Naive thymus-derived CD8-positive, alpha-beta T cell (primary cell): Measurements from ENCODE around the gene PLEKHF1. TPM values are rescaled to one million over a fixed set of nuclear protein-coding genes. Genes with fewer than 3 reads are reported as not detected.
"Not testable (repeated sequence)": the region's sequence is repeated elsewhere in the genome, so short reads cannot be mapped to it uniquely, and the experiment has no call there.

ENCODE experiments used
- ATAC-seq, 2 donors: fragments of 150-1000 bp; cut with Tn5 transposase in 1 of 2; sonication (Bioruptor Pico), chemical (Tn5 transposase) in 1 of 2; 1 replicate in 1 of 2; 2 replicates in 1 of 2; pipeline ENCODE4 v1.10.0; 2021; ENCODE audit warnings: mild to moderate bottlenecking in 2 of 2, moderate library complexity in 2 of 2
- POLR2A ChIA-PET: fragments of 350-600 bp; sonication (Branson Sonifier 250); formaldehyde crosslinking; loops from one replicate; lab custom pipeline; 2021; ENCODE audit warnings: antibody characterized with exemption; lab: Charles Lee
- DNase-seq, 10 donors: peaks; one replicate each; pipeline versions ENCODE4 v3.0.0 to v3.0.0-alpha.2; 2020 to 2022
- H3K27ac Mint-ChIP-seq, 10 donors: one replicate each; pipeline ENCODE4 v1.8.0; 2020 to 2022; ENCODE audit warnings: mild to moderate bottlenecking in 10 of 10, mixed read lengths in 10 of 10, moderate library complexity in 4 of 10, inconsistent platforms in 1 of 10
- H3K27me3 Mint-ChIP-seq, 5 donors: one replicate each; pipeline ENCODE4 v1.8.0; 2021 to 2022; ENCODE audit warnings: mixed read lengths in 5 of 5
- H3K36me3 Mint-ChIP-seq, 3 donors: one replicate each; pipeline ENCODE4 v1.8.0; 2020 to 2022; ENCODE audit warnings: mixed read lengths in 3 of 3, mild to moderate bottlenecking in 2 of 3, inconsistent platforms in 1 of 3
- H3K4me1 Mint-ChIP-seq, 4 donors: one replicate each; pipeline ENCODE4 v1.8.0; 2021 to 2022; ENCODE audit warnings: mixed read lengths in 4 of 4
- H3K4me3 Mint-ChIP-seq, 10 donors: one replicate each; pipeline ENCODE4 v1.8.0; 2020 to 2022; ENCODE audit warnings: mild to moderate bottlenecking in 10 of 10, mixed read lengths in 10 of 10, moderate library complexity in 6 of 10, inconsistent platforms in 1 of 10
- H3K9me3 Mint-ChIP-seq, 9 donors: one replicate each; pipeline ENCODE4 v1.8.0; 2020 to 2022; ENCODE audit warnings: mixed read lengths in 9 of 9, mild to moderate bottlenecking in 3 of 9, inconsistent platforms in 1 of 9, moderate library complexity in 1 of 9
- polyA plus RNA-seq, 3 donors: library from polyadenylated mRNA; unstranded; fragments of 300-500 nt; fragmentation: Illumina TruSeq; gene quantifications; one replicate each; pipeline ENCODE4 v1.2.3, GENCODE V29; 2021
- total RNA-seq, 8 experiments: library from RNA in 2 of 8; stranded (reverse) in 2 of 8; gene quantifications; one replicate each; pipeline ENCODE4 v1.2.3 and lab custom pipeline; 2021 to 2026

The PLEKHF1 gene
- total and polyA plus RNA-seq, 5 experiments from 2014 or later = 3.8 to 19.8 (median 18.0) TPM

- H3K27ac Mint-ChIP-seq = peak overlapping the region; percentile 89 to 99 (median 96)
- H3K27me3 Mint-ChIP-seq = no peaks in the 10 kb centered on the region
- ATAC-seq (no peak), DNase-seq (no peak)
- no peaks in the 10 kb centered on the region for H3K9me3 Mint-ChIP-seq
- peak overlapping the region; percentile 87 to 94 (median 92) for H3K4me3 Mint-ChIP-seq
- peaks cover 0 to 8% (median 0%) of the 10 kb centered on the region in 3 donors for H3K36me3 Mint-ChIP-seq
- POLR2A ChIA-PET = interaction anchor here (1.5 to 10.5 kb wide), 6 partner anchors 13 to 58 kb away, joined by 3 to 154 read pairs (median 56); partner anchors contain the start of genes C19orf12 and POP4
- peaks cover 33 to 77% (median 71%) of the 10 kb centered on the region in 4 donors for H3K4me1 Mint-ChIP-seq
Measured at GRCh38 chr19:29667387-29667783, 2.1 kb downstream of the PLEKHF1 start.

DNA sequence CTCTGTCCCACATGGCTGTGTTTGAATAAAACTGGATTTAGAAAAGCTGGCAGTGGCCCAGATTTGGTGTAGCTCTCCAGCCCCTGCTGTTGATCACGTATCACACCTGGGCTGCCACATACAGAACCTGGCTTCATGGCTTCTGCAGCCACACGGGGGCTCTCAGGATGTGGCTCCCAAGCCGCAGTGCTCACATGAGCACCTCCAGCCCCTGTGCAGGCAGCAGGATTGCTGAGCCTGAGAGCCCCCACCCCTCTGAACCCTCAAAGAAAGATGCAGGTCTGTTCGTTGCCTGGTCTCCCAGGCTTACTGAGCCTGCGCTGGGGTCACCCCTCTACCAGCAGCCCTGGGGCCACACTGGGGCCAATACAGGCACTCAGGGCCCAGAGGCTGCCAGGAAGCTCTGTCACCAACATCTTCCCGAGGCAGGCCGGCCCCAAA is 2.7 kb downstream of the PLEKHF1 start:
- Mint-ChIP-seq H3K4me3 (peak overlapping the region; percentile 87 to 94 (median 92)), H3K4me1 (peaks cover 37 to 80% (median 74%) of the 10 kb centered on the region in 4 donors), H3K9me3 (no peaks in the 10 kb centered on the region), H3K36me3 (peaks cover 0 to 8% (median 0%) of the 10 kb centered on the region in 3 donors), H3K27me3 (no peaks in the 10 kb centered on the region), H3K27ac (peak overlapping the region; percentile 89 to 99 (median 96))
- peak in 9 of 10 donors; percentile 52 to 83 (median 67) for DNase-seq
- ATAC-seq = peak; percentile 53 to 58
- POLR2A ChIA-PET = interaction anchor here (0.5 to 10.5 kb wide), 9 partner anchors 11 to 58 kb away, joined by 3 to 154 read pairs (median 8); partner anchors contain the start of genes C19orf12 and POP4

DNA sequence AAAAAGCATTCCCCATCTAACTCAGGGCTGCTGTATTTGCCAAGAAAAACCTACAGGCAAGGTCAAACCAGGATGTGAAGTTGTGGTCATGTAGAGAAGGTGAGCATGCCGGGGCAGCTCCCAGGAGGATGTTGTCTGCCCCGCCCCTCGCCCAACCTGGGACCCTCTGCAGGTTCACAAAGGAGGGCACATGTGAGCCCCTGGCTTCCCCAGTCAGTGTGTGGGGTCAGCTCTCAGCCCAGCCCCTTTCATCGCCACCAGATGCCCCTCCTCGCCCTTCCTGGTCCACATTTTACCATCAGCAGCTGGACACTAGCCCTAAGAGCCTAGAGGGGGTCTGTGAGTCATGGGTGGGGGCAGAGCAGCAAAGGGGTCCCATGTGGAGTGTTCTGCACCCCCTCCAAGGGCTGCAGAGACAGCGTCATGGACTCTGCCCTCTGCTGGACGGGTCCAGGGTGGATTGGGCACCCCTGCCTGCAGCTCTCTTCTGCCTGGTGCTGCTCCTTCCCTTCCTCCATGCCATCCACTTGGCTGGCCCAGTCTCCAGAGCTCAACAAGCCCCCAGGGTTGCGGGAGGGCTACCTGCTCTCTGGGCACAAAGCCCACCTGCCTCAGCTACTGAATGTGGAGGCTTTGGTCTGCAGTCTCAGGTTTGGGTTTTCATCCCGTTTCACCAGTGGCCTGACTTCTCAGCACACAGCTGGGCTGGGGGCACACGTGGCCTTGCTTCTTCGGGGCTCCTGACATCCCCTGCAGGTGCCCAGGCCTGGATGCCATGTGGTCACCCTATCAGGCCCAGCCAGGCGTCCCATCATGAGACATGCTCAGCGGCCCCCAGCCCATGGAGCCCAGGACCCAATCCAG is 3.7 kb downstream of the PLEKHF1 start:
- Mint-ChIP-seq H3K4me3 (peak overlapping the region in 9 of 10 donors; percentile 85 to 94 (median 92)), H3K36me3 (peaks cover 0 to 13% (median 2%) of the 10 kb centered on the region in 3 donors), H3K27me3 (no peaks in the 10 kb centered on the region), H3K9me3 (no peaks in the 10 kb centered on the region), H3K27ac (peak overlapping the region; percentile 89 to 99 (median 96)), H3K4me1 (peaks cover 40 to 86% (median 81%) of the 10 kb centered on the region in 4 donors)
- ATAC-seq (no peak), DNase-seq (no peak)
- POLR2A ChIA-PET = interaction anchor here (0.7 to 10.5 kb wide), 9 partner anchors 11 to 255 kb away, joined by 3 to 154 read pairs (median 5); partner anchors contain the start of genes C19orf12 and POP4

DNA sequence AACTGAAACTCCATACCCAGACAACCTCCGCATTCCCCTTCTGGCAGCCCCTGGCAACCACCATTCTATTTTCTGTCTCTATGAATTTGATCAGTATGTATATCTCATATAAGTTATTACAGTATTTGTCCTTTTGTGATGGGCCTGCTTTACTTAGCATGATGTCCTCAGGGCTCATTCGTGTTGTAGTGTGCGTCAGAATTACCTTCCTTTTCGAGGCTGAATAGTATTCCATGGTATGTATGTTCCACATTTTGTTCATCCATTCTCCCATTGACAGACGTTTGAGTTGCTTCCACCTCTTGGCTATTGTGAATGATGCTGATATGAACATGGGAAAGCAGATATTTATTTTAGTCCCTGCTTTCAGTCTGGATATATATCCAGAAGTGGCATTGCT is 5.0 kb downstream of the PLEKHF1 start:
- Mint-ChIP-seq H3K9me3 (no peaks in the 10 kb centered on the region), H3K4me3 (peak overlapping the region in 9 of 10 donors; percentile 8 to 94 (median 80)), H3K27me3 (no peaks in the 10 kb centered on the region), H3K36me3 (peaks cover 0 to 15% (median 3%) of the 10 kb centered on the region in 3 donors), H3K4me1 (peaks cover 36 to 85% (median 78%) of the 10 kb centered on the region in 4 donors), H3K27ac (peak overlapping the region; percentile 88 to 99 (median 96))
- ATAC-seq (no peak), DNase-seq (no peak)
- POLR2A ChIA-PET = interaction anchor here (10.5 to 12.5 kb wide), 2 partner anchors 10 to 44 kb away, joined by 111 to 154 read pairs; partner anchors contain the start of gene C19orf12

DNA sequence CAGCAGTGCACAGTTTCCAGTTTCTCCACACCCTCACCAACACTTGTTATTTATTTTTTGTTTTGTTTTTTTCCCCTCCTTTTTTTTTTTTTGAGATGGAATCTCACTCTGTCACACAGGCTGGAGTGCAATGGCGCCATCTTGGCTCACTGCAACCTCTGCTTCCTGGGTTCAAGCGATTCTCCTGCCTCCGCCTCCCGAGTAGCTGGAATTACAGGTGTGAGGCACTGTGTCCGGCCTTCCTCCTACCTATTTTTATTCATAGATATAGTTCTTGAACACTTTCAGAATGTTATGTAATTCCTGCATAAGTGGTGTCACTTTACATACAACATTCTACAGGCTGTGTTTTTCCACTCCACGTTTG is 5.7 kb downstream of the PLEKHF1 start:
- Mint-ChIP-seq H3K36me3 (peaks cover 0 to 22% (median 3%) of the 10 kb centered on the region in 3 donors), H3K4me1 (peaks cover 36 to 92% (median 83%) of the 10 kb centered on the region in 4 donors), H3K4me3 (peak overlapping the region; percentile 63 to 94 (median 84)), H3K27ac (peak overlapping the region; percentile 90 to 99 (median 98))
- ATAC-seq, H3K27me3 Mint-ChIP-seq, H3K9me3 Mint-ChIP-seq, DNase-seq: not testable (repeated sequence)
- POLR2A ChIA-PET = interaction anchor here (1.1 to 12.5 kb wide), 6 partner anchors 9 to 64 kb away, joined by 4 to 111 read pairs (median 32); partner anchors contain the start of genes C19orf12 and POP4

DNA sequence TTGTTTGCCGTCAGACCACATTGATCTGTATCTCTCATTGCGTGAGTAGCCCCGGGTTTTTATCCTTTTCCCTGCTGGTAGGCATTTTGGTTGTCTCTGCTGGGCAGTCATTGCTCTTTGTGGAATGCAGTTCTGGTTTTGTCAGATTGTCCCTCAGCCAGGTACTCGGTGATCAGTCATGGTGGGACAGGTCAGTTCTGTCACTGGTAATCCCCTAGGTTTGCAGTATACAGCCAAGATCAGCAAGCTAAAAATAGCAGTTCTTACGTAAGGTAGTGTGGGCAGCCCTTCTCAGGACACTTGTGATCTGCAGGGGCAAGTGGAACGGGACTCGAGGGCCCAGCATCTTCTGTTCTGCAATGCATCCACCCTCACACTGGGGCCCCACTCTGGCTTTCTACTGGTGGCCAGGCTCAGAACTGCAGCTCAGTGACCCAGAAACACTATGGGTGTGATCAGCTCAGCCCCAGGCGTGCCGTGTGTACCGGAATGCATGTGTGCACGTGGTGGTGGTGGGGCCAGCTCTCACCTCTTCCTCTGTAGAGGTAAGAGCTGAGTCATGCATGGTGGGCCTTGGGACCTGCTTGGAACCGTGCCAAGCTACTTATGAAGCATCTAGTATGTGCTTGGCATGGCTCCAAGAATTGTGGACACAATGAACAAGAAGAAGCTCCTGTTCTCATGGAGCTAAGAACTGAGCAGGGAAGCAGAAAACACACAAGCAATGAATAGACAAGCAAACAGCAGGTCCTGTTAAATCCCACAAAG is 6.3 kb downstream of the PLEKHF1 start:
- POLR2A ChIA-PET = interaction anchor here (0.7 to 12.5 kb wide), 8 partner anchors 10 to 65 kb away, joined by 3 to 111 read pairs (median 22); partner anchors contain the start of genes C19orf12 and POP4
- Mint-ChIP-seq H3K27me3 (no peaks in the 10 kb centered on the region), H3K4me3 (peak overlapping the region; percentile 63 to 94 (median 84)), H3K4me1 (peaks cover 37 to 94% (median 88%) of the 10 kb centered on the region in 4 donors), H3K36me3 (peaks cover 0 to 25% (median 3%) of the 10 kb centered on the region in 3 donors), H3K27ac (peak overlapping the region; percentile 90 to 99 (median 98)), H3K9me3 (no peaks in the 10 kb centered on the region)
- peak; percentile 47 to 54 for ATAC-seq
- DNase-seq = peak; percentile 46 to 91 (median 72)

GRCh38 chr19:29672319-29672932 is 7.2 kb downstream of the PLEKHF1 start:
- peak in 3 of 10 donors; percentile 28 to 48 (median 33) for DNase-seq

DNA sequence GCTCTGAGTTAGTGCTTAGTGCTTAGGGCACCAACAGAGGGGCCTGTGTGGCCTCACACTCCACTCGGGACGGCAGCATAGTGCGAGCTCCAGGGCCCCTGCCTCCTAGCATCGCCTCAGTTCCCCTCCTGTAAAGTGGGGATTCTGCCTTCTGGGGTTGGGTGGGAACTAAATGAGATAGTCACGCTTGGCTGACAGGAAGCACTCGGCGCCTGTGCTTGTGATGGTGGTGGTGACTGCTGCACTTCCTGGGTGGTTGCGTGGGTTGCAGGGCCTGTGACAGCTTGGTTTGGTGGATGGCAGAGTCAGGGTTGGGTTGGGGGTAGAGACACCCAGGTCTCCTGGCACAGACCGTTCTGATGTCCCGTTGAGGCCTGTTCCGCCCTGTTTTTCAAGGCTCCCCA is 7.7 kb downstream of the PLEKHF1 start:
- Mint-ChIP-seq H3K4me1 (peaks cover 39 to 94% (median 87%) of the 10 kb centered on the region in 4 donors), H3K9me3 (no peaks in the 10 kb centered on the region), H3K4me3 (peak overlapping the region; percentile 63 to 94 (median 84)), H3K36me3 (peaks cover 0 to 29% (median 3%) of the 10 kb centered on the region in 3 donors), H3K27me3 (no peaks in the 10 kb centered on the region), H3K27ac (peak overlapping the region; percentile 90 to 99 (median 98))
- peak; percentile 86 to 92 for ATAC-seq
- peak; percentile 65 to 92 (median 88) for DNase-seq
- POLR2A ChIA-PET = interaction anchor here (0.7 to 12.5 kb wide), 12 partner anchors 8 to 269 kb away, joined by 3 to 111 read pairs (median 10); partner anchors contain the start of genes C19orf12, PLEKHF1, POP4 and URI1

More at GRCh38 chr19:29672319-29672932, 7.2 kb downstream of the PLEKHF1 start:
- H3K9me3 Mint-ChIP-seq = no peaks in the 10 kb centered on the region
- H3K4me3 Mint-ChIP-seq = peak overlapping the region; percentile 63 to 94 (median 84)
- POLR2A ChIA-PET = interaction anchor here (0.9 to 12.5 kb wide), 10 partner anchors 9 to 269 kb away, joined by 3 to 111 read pairs (median 14); partner anchors contain the start of genes C19orf12, POP4 and URI1
- no peaks in the 10 kb centered on the region for H3K27me3 Mint-ChIP-seq
- ATAC-seq = no peak
- peaks cover 0 to 29% (median 3%) of the 10 kb centered on the region in 3 donors for H3K36me3 Mint-ChIP-seq
- peaks cover 36 to 95% (median 88%) of the 10 kb centered on the region in 4 donors for H3K4me1 Mint-ChIP-seq
- H3K27ac Mint-ChIP-seq = peak overlapping the region; percentile 90 to 99 (median 98)

DNA sequence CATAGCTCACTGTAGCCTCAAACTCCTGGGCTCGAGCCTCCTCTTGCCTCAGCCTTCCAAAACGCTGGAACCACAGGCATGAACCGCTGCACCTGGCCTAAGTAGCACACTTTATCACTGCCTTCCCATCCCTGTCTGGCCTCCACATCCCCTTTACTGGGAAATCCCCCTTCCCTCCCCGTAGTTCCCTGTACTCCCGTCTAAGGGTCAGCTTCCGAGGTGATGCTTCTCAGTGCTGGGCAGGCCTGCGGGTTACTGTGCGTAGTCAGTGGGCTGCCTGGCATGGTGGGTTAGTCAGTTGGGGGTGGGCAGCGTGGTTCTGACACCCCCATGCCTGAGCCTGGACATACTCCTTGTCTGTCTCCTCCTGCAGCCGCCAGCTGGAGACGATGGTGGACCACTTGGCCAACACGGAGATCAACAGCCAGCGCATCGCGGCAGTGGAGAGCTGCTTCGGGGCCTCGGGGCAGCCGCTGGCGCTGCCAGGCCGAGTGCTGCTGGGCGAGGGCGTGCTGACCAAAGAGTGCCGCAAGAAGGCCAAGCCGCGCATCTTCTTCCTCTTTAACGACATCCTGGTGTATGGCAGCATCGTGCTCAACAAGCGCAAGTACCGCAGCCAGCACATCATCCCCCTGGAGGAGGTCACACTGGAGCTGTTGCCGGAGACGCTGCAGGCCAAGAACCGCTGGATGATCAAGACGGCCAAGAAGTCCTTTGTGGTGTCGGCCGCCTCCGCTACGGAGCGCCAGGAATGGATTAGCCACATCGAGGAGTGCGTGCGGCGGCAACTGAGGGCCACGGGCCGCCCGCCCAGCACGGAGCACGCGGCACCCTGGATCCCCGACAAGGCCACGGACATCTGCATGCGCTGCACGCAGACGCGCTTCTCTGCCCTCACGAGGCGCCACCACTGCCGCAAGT is 8.4 kb downstream of the PLEKHF1 start:
- POLR2A ChIA-PET = interaction anchor here (0.6 to 12.5 kb wide), 10 partner anchors 8 to 268 kb away, joined by 3 to 111 read pairs (median 14); partner anchors contain the start of genes C19orf12, PLEKHF1, POP4 and URI1
- Mint-ChIP-seq H3K4me3 (peak overlapping the region; percentile 63 to 94 (median 84)), H3K36me3 (peaks cover 0 to 29% (median 3%) of the 10 kb centered on the region in 3 donors), H3K9me3 (no peaks in the 10 kb centered on the region), H3K4me1 (peaks cover 39 to 94% (median 87%) of the 10 kb centered on the region in 4 donors), H3K27ac (peak overlapping the region; percentile 90 to 99 (median 98)), H3K27me3 (no peaks in the 10 kb centered on the region)
- DNase-seq (no peak), ATAC-seq (no peak)
